ENCODE data around the gene KRTAP5-3. TPM values are rescaled to one million over a fixed set of nuclear protein-coding genes. Genes with fewer than 3 reads are reported as not detected.

The KRTAP5-3 gene
- total RNA-seq (2022; extraction: Qiagen RNA extraction; ENCODE audit: low read depth): not detected in 5 replicates

GRCh38 chr11:1608363-1608762, at the start of gene KRTAP5-3:
Gene KRTAP5-3, minus strand, starts transcription at chr11:1608463. Its CDS starts 78 bp downstream, at chr11:1608385.

GRCh38 chr11:1629326-1630185, 21.3 kb upstream of the KRTAP5-3 start, which contains the start of gene KRTAP5-5:
Gene KRTAP5-5, plus strand, starts transcription at chr11:1629775. Its CDS starts 66 bp downstream, at chr11:1629841.

GRCh38 chr11:1622086-1622485, 13.8 kb upstream of the KRTAP5-3 start, which contains the start of gene KRTAP5-4:
Gene KRTAP5-4, minus strand, starts transcription at chr11:1622138. Its CDS starts 45 bp downstream, at chr11:1622093.

GRCh38 chr11:1597994-1598380, 10.3 kb downstream of the KRTAP5-3 start, which contains the start of gene KRTAP5-2:
Gene KRTAP5-2, minus strand, starts transcription at chr11:1598294. Its CDS starts 44 bp downstream, at chr11:1598250.

GRCh38 chr11:1584661-1585370, 23.4 kb downstream of the KRTAP5-3 start, which contains the start of gene KRTAP5-1:
Gene KRTAP5-1, minus strand, starts transcription at chr11:1585283. Its CDS starts 34 bp downstream, at chr11:1585249.

DNA sequence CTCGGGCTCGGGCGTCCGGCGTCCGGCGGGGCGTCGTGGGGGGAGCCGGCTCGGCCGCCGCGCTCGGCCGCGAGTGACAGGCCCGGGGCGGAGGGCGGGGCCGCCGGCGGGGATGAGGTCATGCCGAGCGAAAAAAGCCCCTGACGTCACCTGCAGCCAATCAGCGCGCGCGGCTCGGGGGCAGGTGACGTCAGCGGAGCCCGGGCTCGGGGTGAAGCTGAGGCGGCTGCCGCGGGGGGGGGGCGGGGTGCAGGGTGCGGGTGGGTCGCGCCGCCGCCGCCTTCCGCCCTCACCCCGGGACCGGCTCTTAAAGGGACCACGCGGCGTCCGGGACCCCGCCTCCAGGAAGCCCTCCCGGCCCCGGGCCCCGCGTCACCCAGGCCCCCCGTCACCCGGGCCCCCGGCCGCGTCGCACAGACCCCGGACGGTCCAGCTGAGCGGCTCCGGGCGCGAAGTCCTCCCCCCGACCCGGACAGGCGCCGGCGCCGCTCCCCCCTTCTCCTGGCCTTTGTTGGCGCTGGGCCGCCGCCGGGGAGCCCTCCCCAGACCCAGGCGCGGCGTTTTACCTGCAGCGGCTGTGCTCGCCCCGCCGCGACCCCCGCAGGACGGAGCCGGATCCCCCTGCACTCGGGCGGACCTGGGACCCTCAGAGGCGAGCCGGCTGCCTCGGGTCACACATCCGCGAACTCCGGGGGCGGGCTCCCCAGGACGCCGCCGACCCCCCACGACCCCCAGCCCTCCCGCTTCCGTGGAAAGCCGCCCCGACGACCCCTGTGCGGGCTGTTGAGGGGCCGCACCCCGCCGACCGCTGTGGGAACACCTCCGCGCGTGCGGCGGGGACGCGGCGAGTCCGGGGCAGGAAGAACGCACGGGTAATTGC, 35.8 kb downstream of the KRTAP5-3 start, which contains the start of gene DUSP8:
Gene DUSP8, minus strand, starts transcription at position 75 of the 880 bp plus-strand sequence. CDS start 6,445 bp downstream, outside the sequence.

Other genes with a start within 250 kb of the KRTAP5-3 start
- gene BRSK2, start 218.5 kb downstream of the KRTAP5-3 start, total RNA-seq (2022; extraction: Qiagen RNA extraction; ENCODE audit: low read depth): 5.9 to 6.7 TPM (median 6.2 TPM) in 5 replicates
- gene MOB2, start 121.7 kb downstream of the KRTAP5-3 start, total RNA-seq (2022; extraction: Qiagen RNA extraction; ENCODE audit: low read depth): 37.2 to 43.6 TPM (median 41.6 TPM) in 5 replicates
- 0.34 to 1.6 TPM (median 0.83 TPM) in 5 replicates for gene DUSP8, start 36.2 kb downstream of the KRTAP5-3 start, total RNA-seq (2022; extraction: Qiagen RNA extraction; ENCODE audit: low read depth)
- gene KRTAP5-1, start 23.2 kb downstream of the KRTAP5-3 start, total RNA-seq (2022; extraction: Qiagen RNA extraction; ENCODE audit: low read depth): not detected in 5 replicates
- gene KRTAP5-2, start 10.2 kb downstream of the KRTAP5-3 start, total RNA-seq (2022; extraction: Qiagen RNA extraction; ENCODE audit: low read depth): not detected in 5 replicates
- not detected in 5 replicates for gene KRTAP5-4, start 13.7 kb upstream of the KRTAP5-3 start, total RNA-seq (2022; extraction: Qiagen RNA extraction; ENCODE audit: low read depth)
- gene KRTAP5-5, start 21.3 kb upstream of the KRTAP5-3 start, total RNA-seq (2022; extraction: Qiagen RNA extraction; ENCODE audit: low read depth): not detected in 5 replicates
- gene KRTAP5-6, start 88.7 kb upstream of the KRTAP5-3 start, total RNA-seq (2022; extraction: Qiagen RNA extraction; ENCODE audit: low read depth): not detected in 5 replicates
- gene IFITM10, start 142.1 kb upstream of the KRTAP5-3 start, total RNA-seq (2022; extraction: Qiagen RNA extraction; ENCODE audit: low read depth): 0.96 to 2.1 TPM (median 1.2 TPM) in 5 replicates
- gene CTSD, start 155.5 kb upstream of the KRTAP5-3 start, total RNA-seq (2022; extraction: Qiagen RNA extraction; ENCODE audit: low read depth): 357 to 564 TPM (median 482 TPM) in 5 replicates
- 0.21 to 1.00 TPM (median 0.36 TPM) in 5 replicates for gene SYT8, start 226.5 kb upstream of the KRTAP5-3 start, total RNA-seq (2022; extraction: Qiagen RNA extraction; ENCODE audit: low read depth)
- gene TNNI2, start 230.5 kb upstream of the KRTAP5-3 start, total RNA-seq (2022; extraction: Qiagen RNA extraction; ENCODE audit: low read depth): 0.39 TPM in 1 of 5 replicates, not detected in the others
- gene LSP1, start 244.6 kb upstream of the KRTAP5-3 start, total RNA-seq (2022; extraction: Qiagen RNA extraction; ENCODE audit: low read depth): 1.2 to 3.2 TPM (median 2.2 TPM) in 5 replicates

Data from A549 treated with GW870086 at 1 μM for 4 hours (cell line).